Immature natural killer cell (primary cell): Measurements from ENCODE around the gene SLC22A4. TPM values are rescaled to one million over a fixed set of nuclear protein-coding genes. Genes with fewer than 3 reads are reported as not detected.

Experiments used
- DNase-seq, 3 donors: peaks; one replicate each; pipeline ENCODE4 v3.0.0; 2022; ENCODE audit warnings: mixed read lengths in 1 of 3
- H3K27ac Mint-ChIP-seq, 6 donors: one replicate each; pipeline ENCODE4 v1.8.0; 2020; ENCODE audit warnings: mixed read lengths in 6 of 6, mild to moderate bottlenecking in 5 of 6, inconsistent platforms in 4 of 6, moderate library complexity in 3 of 6
- H3K27me3 Mint-ChIP-seq, 3 donors: one replicate each; pipeline ENCODE4 v1.8.0; 2020 to 2021; ENCODE audit warnings: low read depth in 3 of 3, mild to moderate bottlenecking in 3 of 3, mixed read lengths in 3 of 3, moderate library complexity in 3 of 3, inconsistent platforms in 1 of 3
- H3K36me3 Mint-ChIP-seq, 3 donors: one replicate each; pipeline ENCODE4 v1.8.0; 2020; ENCODE audit warnings: mixed read lengths in 3 of 3, inconsistent platforms in 2 of 3, mild to moderate bottlenecking in 2 of 3
- H3K4me1 Mint-ChIP-seq, 2 donors: one replicate each; pipeline ENCODE4 v1.8.0; 2020; ENCODE audit warnings: inconsistent platforms in 2 of 2, mild to moderate bottlenecking in 2 of 2, mixed read lengths in 2 of 2, moderate library complexity in 1 of 2
- H3K4me3 Mint-ChIP-seq, 5 donors: one replicate each; pipeline ENCODE4 v1.8.0; 2020; ENCODE audit warnings: mild to moderate bottlenecking in 5 of 5, mixed read lengths in 5 of 5, inconsistent platforms in 3 of 5, moderate library complexity in 3 of 5
- H3K9me3 Mint-ChIP-seq, 6 donors: one replicate each; pipeline ENCODE4 v1.8.0; 2020; ENCODE audit warnings: mild to moderate bottlenecking in 6 of 6, mixed read lengths in 6 of 6, inconsistent platforms in 4 of 6, moderate library complexity in 3 of 6
- polyA plus RNA-seq, 3 donors: library from polyadenylated mRNA; unstranded; fragments of 300-500 nt; fragmentation: Illumina TruSeq; gene quantifications; one replicate each; pipeline ENCODE4 v1.2.3, GENCODE V29; 2021

SLC22A4 gene
- polyA plus RNA-seq, 3 donors from 2014 or later, result not detected

DNA sequence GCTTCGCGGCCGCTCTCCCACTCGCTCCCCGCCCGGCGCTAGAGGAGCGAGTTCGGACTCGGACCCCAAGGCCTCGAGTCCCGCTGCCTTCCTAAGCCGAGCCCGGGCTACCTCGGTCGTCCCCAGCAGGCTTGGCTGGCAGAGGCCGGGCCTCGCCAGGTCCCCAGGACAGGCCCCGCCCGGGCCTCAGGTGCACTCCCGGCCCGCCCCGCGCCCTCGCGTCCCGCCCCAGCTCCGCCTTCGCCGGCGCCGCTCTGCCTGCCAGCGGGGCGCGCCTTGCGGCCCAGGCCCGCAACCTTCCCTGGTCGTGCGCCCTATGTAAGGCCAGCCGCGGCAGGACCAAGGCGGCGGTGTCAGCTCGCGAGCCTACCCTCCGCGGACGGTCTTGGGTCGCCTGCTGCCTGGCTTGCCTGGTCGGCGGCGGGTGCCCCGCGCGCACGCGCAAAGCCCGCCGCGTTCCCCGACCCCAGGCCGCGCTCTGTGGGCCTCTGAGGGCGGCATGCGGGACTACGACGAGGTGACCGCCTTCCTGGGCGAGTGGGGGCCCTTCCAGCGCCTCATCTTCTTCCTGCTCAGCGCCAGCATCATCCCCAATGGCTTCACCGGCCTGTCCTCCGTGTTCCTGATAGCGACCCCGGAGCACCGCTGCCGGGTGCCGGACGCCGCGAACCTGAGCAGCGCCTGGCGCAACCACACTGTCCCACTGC is 75.4 kb downstream of the SLC22A4 start, which contains the start of gene SLC22A5:
Gene SLC22A5, plus strand, starts transcription at position 237 of the 707 bp plus-strand sequence. Its CDS starts 263 bp downstream, at position 500.
- Mint-ChIP-seq H3K4me1 (peaks cover 16 to 22% of the 10 kb centered on the region in 2 donors), H3K9me3 (no peaks in the 10 kb centered on the region), H3K27me3 (no peaks in the 10 kb centered on the region), H3K27ac (peak within 1 kb of the TSS in 5 of 6 donors; percentile 35 to 88 (median 67)), H3K4me3 (peak within 1 kb of the TSS; percentile 66 to 86 (median 82)), H3K36me3 (peaks cover 0 to under 1% (median 0%) of the 10 kb centered on the region in 3 donors)
- DNase-seq, result peak; percentile 65 to 69 (median 69)

DNA sequence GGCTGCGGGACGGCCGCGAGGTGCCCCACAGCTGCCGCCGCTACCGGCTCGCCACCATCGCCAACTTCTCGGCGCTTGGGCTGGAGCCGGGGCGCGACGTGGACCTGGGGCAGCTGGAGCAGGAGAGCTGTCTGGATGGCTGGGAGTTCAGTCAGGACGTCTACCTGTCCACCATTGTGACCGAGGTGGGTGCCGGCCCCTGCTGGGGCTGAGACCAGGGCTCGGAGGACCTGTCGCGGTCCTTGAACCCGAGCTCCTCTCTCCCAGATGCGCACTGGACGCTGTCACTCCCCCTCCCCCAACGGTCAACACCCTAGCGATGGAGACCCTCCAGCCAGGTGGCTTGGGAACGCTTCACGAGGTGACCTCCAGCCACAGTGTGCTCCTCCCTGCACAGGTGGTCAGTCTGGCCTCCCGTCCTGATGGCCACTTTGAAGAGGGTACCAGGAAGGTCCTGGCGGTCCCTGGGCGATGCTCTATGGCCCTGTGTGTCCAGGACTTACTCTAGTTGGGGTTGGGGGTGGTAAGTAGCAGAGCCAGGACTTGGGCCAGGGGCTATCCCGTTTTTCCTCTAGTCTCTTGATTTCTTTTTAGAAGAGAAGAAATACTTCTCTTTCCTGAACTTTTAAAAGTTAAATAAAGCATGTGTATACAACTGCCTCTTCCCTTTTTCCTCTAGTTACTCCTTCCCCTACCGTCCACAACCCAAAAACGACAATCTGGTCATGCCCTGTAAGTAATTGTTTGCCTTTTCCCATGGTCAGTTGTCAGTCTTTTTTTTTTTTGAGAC is 76.2 kb downstream of the SLC22A4 start:
- H3K9me3 Mint-ChIP-seq, result no peaks in the 10 kb centered on the region
- H3K4me1 Mint-ChIP-seq, result peaks cover 16 to 22% of the 10 kb centered on the region in 2 donors
- H3K36me3 Mint-ChIP-seq, result no peaks in the 10 kb centered on the region
- no peak for DNase-seq
- no peaks in the 10 kb centered on the region for H3K27me3 Mint-ChIP-seq
- peak overlapping the region; percentile 66 to 86 (median 82) for H3K4me3 Mint-ChIP-seq
- H3K27ac Mint-ChIP-seq, result peak overlapping the region in 4 of 6 donors; percentile 33 to 88 (median 53)

DNA sequence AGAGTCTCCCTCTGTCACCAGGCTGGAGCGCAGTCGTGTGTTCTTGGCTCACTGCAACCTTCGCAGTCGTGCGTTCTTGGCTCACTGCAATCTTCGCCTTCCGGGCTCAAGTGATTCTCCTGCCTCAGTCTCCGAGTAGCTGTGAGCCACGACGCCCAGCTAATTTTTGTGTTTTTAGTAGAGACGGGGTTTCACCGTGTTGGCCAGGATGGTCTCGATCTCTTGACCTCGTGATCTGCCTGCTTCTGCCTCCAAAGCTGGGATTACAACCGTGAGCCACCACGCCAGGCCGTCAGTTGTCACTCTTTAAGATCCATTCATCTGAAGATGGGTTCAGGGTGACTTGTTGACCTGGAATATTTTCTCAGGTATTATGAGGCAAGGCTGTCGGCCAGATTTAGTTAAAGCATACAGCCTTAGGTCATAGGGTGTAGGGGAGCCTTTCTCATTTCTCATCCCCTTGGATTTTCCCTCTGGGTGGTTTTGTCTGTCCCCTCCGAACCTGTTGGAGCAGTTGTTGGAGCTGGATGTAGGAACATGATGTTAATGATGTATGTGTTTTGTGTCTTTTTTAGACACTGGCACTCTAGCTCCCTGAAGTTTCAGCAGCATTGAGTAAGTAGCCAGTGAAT is 76.9 kb downstream of the SLC22A4 start:
- DNase-seq, result no peak
- H3K4me1 Mint-ChIP-seq, result peaks cover 16 to 22% of the 10 kb centered on the region in 2 donors
- H3K36me3 Mint-ChIP-seq, result no peaks in the 10 kb centered on the region
- H3K9me3 Mint-ChIP-seq, result no peaks in the 10 kb centered on the region
- no peaks in the 10 kb centered on the region for H3K27me3 Mint-ChIP-seq
- H3K4me3 Mint-ChIP-seq, result peak overlapping the region; percentile 66 to 86 (median 82)
- H3K27ac Mint-ChIP-seq, result peak overlapping the region in 5 of 6 donors; percentile 33 to 88 (median 62)

DNA sequence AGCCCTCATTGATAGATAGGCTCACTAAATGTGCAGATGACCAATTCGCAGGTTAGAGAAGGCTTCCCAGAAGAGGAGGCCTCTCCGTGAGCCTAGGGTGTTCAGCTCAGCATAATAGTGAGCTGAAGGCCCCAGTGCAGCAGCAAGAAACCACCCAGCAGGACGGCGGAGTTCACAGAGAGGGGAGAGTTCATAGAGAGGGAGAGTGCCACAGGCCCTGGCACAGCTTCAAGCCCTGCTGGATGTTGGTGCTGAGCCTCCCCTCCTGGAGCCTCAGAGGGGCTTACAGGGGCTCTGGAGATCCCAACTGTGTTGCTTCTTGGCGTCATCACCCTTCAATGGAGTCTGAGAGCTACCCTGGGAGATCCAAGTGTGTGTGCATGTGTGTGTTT is 77.4 kb downstream of the SLC22A4 start:
- peaks cover 16 to 22% of the 10 kb centered on the region in 2 donors for H3K4me1 Mint-ChIP-seq
- peak overlapping the region in 1 of 6 donors; percentile 62 for H3K27ac Mint-ChIP-seq
- H3K4me3 Mint-ChIP-seq, result peak overlapping the region in 4 of 5 donors; percentile 66 to 86 (median 82)
- no peaks in the 10 kb centered on the region for H3K27me3 Mint-ChIP-seq
- no peaks in the 10 kb centered on the region for H3K36me3 Mint-ChIP-seq
- DNase-seq, result no peak
- H3K9me3 Mint-ChIP-seq, result no peaks in the 10 kb centered on the region

DNA sequence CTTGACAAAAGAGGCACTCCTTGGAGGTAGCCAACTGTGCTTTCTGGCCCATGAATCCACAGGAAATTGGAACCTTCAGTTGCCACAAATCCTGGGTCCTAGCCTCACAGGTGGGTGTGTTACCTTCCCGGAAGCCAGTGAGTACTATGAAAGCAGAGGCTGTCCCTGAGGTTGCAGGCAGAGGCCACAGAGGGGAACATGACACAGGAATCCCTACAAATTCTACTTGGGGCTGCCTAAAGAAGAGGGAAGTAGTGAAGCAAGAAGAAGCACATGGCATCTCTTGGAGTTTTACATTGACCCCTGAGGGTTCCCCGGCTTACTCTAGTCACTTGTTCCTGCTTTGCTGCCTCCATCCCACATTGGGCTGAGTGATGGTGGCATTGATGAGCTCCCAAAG is 77.9 kb downstream of the SLC22A4 start:
- no peak overlapping the region for H3K4me3 Mint-ChIP-seq
- no peak overlapping the region for H3K27ac Mint-ChIP-seq

DNA sequence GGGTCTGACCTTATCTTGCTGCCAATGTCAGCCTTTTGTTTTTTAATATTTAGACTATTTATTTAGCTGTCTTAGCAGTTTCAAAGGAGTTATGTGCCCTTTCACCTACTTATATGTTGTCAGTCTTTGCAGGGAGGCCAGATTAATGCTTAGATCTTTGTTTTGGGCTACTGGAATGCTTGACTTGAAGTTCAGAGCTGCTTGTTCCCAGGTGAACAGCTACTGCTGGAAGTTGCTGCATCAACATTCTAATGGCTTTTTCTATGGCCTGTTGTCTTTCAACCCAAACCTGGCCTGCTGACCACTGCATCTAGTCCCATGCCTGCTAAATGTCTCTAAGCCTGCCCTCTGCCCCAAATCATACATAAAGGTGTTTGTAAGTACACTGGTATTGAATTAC is 78.3 kb downstream of the SLC22A4 start:
- Mint-ChIP-seq H3K36me3 (no peaks in the 10 kb centered on the region), H3K4me3 (no peak overlapping the region), H3K27ac (no peak overlapping the region), H3K9me3 (no peaks in the 10 kb centered on the region), H3K4me1 (peaks cover 16 to 22% of the 10 kb centered on the region in 2 donors), H3K27me3 (no peaks in the 10 kb centered on the region)
- DNase-seq, result no peak

More for the DNA sequence above, 77.9 kb downstream of the SLC22A4 start:
- Mint-ChIP-seq H3K36me3 (no peaks in the 10 kb centered on the region), H3K27me3 (no peaks in the 10 kb centered on the region), H3K9me3 (no peaks in the 10 kb centered on the region), H3K4me1 (peaks cover 16 to 22% of the 10 kb centered on the region in 2 donors)
- DNase-seq, result no peak

DNA sequence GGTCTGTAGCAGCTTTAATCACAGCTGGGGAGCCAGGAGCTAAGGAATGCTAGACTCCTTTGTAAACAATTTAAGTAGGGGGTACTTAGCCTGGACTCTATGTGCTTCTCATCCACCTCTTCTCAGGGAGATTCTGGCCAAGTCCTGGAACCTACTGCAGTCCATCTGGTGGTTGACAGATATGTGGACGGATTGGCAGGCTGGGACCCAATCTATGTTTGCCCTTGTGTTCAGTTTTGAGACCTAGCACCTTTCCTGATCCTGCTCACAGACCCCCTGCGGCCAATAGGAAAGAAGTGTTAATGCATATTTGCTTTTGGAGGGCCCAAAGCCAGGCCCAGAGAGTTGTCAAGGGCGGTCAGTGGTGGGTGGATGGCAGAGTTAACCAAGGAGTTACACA is 81.8 kb downstream of the SLC22A4 start:
- Mint-ChIP-seq H3K36me3 (peaks cover 0 to 4% (median 2%) of the 10 kb centered on the region in 3 donors), H3K9me3 (no peaks in the 10 kb centered on the region), H3K27me3 (peaks cover 0 to 2% (median 0%) of the 10 kb centered on the region in 3 donors), H3K4me3 (no peak overlapping the region), H3K4me1 (peaks cover 4 to 7% of the 10 kb centered on the region in 2 donors), H3K27ac (no peak overlapping the region)
- no peak for DNase-seq

DNA sequence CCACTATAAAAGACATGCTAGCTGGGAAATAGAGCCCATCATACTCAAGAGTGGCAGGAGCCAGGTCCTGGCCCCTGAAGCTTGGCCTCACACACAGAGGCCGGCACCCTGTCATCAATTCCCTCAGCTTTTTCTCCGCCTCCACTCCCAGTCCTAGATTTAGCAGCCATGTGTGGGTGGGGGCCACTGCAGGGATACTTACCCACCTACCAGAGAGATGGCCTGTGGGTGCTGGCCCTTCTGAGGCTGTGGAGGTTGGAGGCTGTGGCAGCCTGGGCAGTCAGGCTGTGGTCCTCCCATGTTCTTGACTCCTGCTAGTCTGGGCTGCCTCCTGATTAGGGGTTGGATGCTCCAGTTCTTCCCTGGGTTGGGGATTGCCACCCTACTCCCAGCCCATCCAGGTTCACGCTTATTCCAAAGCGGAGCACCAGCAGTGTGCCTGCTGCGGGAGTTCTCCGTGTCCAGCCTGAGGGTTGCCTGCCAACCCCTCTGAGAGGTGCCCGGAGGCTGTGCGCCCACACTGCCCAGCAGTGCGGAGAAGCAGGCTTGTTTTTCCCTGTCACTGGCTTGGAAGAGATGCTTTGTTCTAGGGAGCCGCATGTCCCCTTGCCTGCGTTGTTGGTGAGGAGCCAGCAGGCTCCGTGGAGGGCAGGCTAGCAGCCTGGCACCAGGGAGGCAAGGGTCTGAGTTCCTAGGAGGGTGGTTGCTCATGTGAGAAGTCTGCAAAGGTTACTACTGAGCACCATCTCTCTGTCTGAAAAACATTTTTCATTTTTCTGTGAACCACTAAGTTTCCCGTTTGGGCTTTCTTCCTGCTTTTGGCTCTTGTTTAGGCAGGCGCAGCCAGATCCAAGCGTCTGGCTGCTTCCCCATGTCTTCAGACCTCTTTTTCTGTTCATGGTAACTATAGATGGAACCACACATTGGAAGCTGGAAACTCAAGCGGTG is 82.8 kb downstream of the SLC22A4 start:
- Mint-ChIP-seq H3K27me3 (peaks cover 0 to 2% (median 0%) of the 10 kb centered on the region in 3 donors), H3K4me1 (no peaks in the 10 kb centered on the region), H3K9me3 (no peaks in the 10 kb centered on the region), H3K4me3 (no peak overlapping the region), H3K36me3 (peaks cover 0 to 4% (median 2%) of the 10 kb centered on the region in 3 donors), H3K27ac (no peak overlapping the region)
- DNase-seq, result no peak

DNA sequence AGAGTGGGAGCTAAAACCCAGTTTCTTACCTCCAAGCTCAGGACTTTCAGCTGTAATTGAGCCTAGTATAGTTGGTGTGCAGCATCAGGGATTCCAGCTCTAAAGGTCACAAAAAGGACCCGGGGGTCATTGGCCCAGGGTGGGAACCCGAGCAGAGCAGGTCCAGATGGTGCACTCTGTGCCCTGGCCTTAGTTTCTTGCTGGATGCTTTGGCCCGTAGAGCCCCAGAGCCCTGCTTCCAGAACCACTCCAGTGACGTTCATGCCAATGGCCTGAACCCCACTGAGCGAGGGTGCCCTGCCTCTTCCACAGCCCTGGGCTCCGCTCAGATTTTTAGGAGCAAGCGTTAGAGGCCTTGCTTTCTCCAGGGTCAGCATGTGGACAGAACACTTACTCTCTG is 83.5 kb downstream of the SLC22A4 start:
- peaks cover 0 to 4% (median 2%) of the 10 kb centered on the region in 3 donors for H3K36me3 Mint-ChIP-seq
- no peaks in the 10 kb centered on the region for H3K9me3 Mint-ChIP-seq
- no peak overlapping the region for H3K4me3 Mint-ChIP-seq
- no peak for DNase-seq
- no peak overlapping the region for H3K27ac Mint-ChIP-seq
- H3K27me3 Mint-ChIP-seq, result peaks cover 0 to 3% (median 2%) of the 10 kb centered on the region in 3 donors
- H3K4me1 Mint-ChIP-seq, result no peaks in the 10 kb centered on the region

DNA sequence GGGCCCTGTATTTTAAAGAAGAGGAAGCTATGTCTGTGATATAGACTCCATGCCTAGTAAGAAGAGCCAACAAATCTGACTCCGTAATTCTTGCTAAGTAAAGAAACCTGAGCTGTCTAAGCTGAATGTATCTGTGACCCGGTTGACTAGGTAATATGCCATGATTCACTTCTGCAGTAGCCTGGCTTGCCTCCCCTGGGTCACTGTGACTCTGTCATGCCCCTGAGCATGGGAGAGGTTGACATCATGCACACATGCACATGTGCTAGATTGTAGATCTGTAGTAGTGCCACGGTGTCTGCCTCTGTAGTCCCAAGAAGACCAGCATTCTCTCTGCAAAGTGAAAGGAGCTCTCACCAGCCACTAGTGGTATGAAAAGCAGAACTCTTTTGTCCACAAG is 84.4 kb downstream of the SLC22A4 start:
- no peak for DNase-seq
- Mint-ChIP-seq H3K36me3 (peaks cover 0 to 4% (median 2%) of the 10 kb centered on the region in 3 donors), H3K4me1 (no peaks in the 10 kb centered on the region), H3K4me3 (no peak overlapping the region), H3K9me3 (no peaks in the 10 kb centered on the region), H3K27ac (no peak overlapping the region), H3K27me3 (peaks cover 0 to 3% (median 2%) of the 10 kb centered on the region in 3 donors)

DNA sequence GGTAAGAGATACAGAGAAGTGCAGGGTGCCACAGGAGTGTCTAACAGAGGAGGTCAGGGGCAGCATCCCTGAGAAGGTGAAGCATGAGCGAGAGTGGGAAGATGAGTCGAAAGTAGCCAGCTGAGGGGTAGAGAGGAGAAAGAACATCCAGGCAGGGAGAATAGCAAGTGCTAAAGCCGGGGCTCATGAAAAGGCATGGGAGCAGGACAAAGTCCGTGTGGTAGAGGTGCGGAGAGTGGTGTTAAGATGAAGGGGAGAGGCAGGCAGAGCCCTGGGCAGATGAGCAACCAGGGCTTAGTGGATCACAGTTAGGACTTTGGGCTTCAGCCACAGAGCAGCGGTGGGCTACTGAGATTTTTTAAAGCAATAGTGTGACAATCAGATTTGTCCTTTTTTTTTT is 85.9 kb downstream of the SLC22A4 start:
- H3K27me3 Mint-ChIP-seq, result peaks cover 0 to 3% (median 2%) of the 10 kb centered on the region in 3 donors
- H3K36me3 Mint-ChIP-seq, result peaks cover 0 to 4% (median 2%) of the 10 kb centered on the region in 3 donors
- peak overlapping the region in 1 of 6 donors; percentile 24 for H3K27ac Mint-ChIP-seq
- H3K4me3 Mint-ChIP-seq, result no peak overlapping the region
- peaks cover under 1 to 2% of the 10 kb centered on the region in 2 donors for H3K4me1 Mint-ChIP-seq
- DNase-seq, result no peak
- no peaks in the 10 kb centered on the region for H3K9me3 Mint-ChIP-seq

DNA sequence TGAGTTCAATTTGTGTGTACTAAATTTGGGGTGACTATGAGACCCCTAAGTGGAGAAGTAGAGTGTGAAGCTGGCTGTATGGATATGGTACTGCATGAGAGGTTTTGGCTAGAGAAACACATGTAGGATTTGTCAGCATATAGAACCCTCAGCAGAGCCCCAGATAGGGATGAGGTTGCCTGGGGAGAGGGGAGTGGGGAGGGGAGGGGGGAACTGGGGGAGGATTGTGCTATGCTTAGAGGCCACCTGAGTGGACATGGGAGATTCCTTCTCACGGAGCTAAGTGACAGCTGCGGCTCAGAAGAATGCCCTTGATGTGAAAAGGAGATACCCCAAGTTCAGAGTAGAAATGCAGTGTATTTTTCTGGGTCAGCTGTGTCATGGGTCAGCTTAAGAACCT is 86.5 kb downstream of the SLC22A4 start:
- H3K4me3 Mint-ChIP-seq, result no peak overlapping the region
- no peak overlapping the region for H3K27ac Mint-ChIP-seq
- peaks cover 7 to 9% of the 10 kb centered on the region in 2 donors for H3K4me1 Mint-ChIP-seq
- H3K36me3 Mint-ChIP-seq, result peaks cover 0 to 4% (median 2%) of the 10 kb centered on the region in 3 donors
- H3K27me3 Mint-ChIP-seq, result peaks cover 0 to 3% (median 2%) of the 10 kb centered on the region in 3 donors
- DNase-seq, result no peak
- H3K9me3 Mint-ChIP-seq, result no peaks in the 10 kb centered on the region

DNA sequence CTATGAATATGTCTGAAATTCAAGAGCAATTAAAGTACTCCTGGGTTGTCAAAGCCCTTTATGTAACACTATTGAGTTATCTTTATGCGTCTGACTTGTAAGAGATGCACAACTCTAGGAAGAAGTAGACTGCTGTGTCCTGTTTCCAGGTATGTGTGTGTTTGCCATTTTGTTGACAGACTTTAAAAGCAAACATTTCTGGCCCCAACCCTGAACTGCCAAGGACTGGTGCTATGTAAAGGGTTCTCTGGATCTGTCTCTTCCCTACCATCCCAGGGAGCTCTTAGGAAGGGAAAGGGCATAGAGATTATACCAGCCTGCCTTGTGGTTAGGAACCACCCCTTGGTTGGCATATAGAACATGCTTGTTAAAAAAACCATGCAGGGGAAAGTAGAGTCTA is 87.4 kb downstream of the SLC22A4 start:
- H3K4me3 Mint-ChIP-seq, result no peak overlapping the region
- peaks cover 0 to 3% (median 3%) of the 10 kb centered on the region in 3 donors for H3K27me3 Mint-ChIP-seq
- H3K36me3 Mint-ChIP-seq, result peaks cover 0 to 4% (median 2%) of the 10 kb centered on the region in 3 donors
- H3K27ac Mint-ChIP-seq, result no peak overlapping the region
- no peak for DNase-seq
- H3K4me1 Mint-ChIP-seq, result peaks cover 15 to 17% of the 10 kb centered on the region in 2 donors
- H3K9me3 Mint-ChIP-seq, result no peaks in the 10 kb centered on the region
